Glutamatergic neuron (in vitro differentiated cells): ENCODE measurements around the gene CENATAC. TPM values are rescaled to one million over a fixed set of nuclear protein-coding genes. Genes with fewer than 3 reads are reported as not detected.
"Not testable (repeated sequence)": the region's sequence is repeated elsewhere in the genome, so short reads cannot be mapped to it uniquely, and the experiment has no call there.

Source experiments
- DNase-seq: peaks from one replicate; pipeline ENCODE4 v3.0.0; 2022
- H3K27ac Mint-ChIP-seq: one replicate; pipeline ENCODE4 v1.8.0; 2020; ENCODE audit warnings: mild to moderate bottlenecking, mixed read lengths, inconsistent platforms; ENCODE audit not compliant: unreplicated experiment
- H3K27me3 Mint-ChIP-seq: one replicate; pipeline ENCODE4 v1.8.0; 2020; ENCODE audit warnings: mild to moderate bottlenecking, moderate library complexity, mixed read lengths, inconsistent platforms; ENCODE audit not compliant: unreplicated experiment
- H3K36me3 Mint-ChIP-seq: one replicate; pipeline ENCODE4 v1.8.0; 2020; ENCODE audit warnings: mild to moderate bottlenecking, mixed read lengths, inconsistent platforms; ENCODE audit not compliant: unreplicated experiment
- H3K4me1 Mint-ChIP-seq: one replicate; pipeline ENCODE4 v1.8.0; 2020; ENCODE audit warnings: mild to moderate bottlenecking, low read depth, mixed read lengths, inconsistent platforms; ENCODE audit not compliant: unreplicated experiment
- H3K4me3 Mint-ChIP-seq: one replicate; pipeline ENCODE4 v1.8.0; 2020; ENCODE audit warnings: mild to moderate bottlenecking, mixed read lengths, inconsistent platforms; ENCODE audit not compliant: unreplicated experiment
- H3K9me3 Mint-ChIP-seq: one replicate; pipeline ENCODE4 v1.8.0; 2020; ENCODE audit warnings: mild to moderate bottlenecking, moderate library complexity, mixed read lengths, inconsistent platforms; ENCODE audit not compliant: unreplicated experiment
- total RNA-seq: library from RNA; stranded (reverse); fragmentation: NEBNext Ultra II Directional; extraction: Animal tissue kit (Norgen Biotek cat#: 25700); gene quantifications from one replicate; pipeline ENCODE4 v1.2.1, GENCODE V29; 2021; ENCODE audit not compliant: unreplicated experiment
- TF ChIP-seq, protein P1 (sequence below): fragments of 200-600 bp; sonication (generic); IDR thresholded peaks from one replicate; pipeline ENCODE4 v1.5.0; 2021; ENCODE audit not compliant: partially characterized antibody, unreplicated experiment

CENATAC gene
- total RNA-seq, 1 donor from 2014 or later: 72.3 TPM

DNA sequence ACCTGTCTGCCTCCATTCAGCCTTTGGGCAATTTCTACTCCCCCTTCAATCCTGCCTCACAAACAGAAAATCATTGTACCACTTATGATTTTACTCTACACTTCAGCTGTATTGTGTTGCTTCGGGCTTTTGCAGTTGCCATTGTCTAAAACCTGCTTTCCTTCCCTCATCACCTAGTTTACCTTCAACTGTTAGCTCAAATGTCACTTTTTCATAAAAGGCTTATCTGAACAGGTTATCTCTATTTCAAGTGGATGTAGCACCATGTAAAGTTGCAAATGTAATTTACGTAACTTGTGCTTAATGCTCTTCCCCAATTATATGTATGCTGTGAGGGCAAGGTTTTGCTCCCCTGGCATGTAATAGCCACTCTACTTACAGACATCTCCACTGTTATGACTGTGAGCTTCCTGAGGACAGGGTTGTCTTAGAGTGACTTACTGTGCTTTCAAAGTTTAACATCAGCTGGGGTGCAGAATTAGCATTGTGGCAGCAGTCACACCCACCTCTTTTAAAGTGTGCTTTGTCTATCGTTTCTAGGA is 14.8 kb downstream of the CENATAC start:
- peaks cover 4% of the 10 kb centered on the region for H3K27me3 Mint-ChIP-seq
- no peak overlapping the region for H3K27ac Mint-ChIP-seq
- no peak for DNase-seq
- peaks cover 4% of the 10 kb centered on the region for H3K4me1 Mint-ChIP-seq
- peaks cover 4% of the 10 kb centered on the region for H3K36me3 Mint-ChIP-seq
- H3K4me3 Mint-ChIP-seq: no peak overlapping the region
- TF ChIP-seq, protein P1, sequence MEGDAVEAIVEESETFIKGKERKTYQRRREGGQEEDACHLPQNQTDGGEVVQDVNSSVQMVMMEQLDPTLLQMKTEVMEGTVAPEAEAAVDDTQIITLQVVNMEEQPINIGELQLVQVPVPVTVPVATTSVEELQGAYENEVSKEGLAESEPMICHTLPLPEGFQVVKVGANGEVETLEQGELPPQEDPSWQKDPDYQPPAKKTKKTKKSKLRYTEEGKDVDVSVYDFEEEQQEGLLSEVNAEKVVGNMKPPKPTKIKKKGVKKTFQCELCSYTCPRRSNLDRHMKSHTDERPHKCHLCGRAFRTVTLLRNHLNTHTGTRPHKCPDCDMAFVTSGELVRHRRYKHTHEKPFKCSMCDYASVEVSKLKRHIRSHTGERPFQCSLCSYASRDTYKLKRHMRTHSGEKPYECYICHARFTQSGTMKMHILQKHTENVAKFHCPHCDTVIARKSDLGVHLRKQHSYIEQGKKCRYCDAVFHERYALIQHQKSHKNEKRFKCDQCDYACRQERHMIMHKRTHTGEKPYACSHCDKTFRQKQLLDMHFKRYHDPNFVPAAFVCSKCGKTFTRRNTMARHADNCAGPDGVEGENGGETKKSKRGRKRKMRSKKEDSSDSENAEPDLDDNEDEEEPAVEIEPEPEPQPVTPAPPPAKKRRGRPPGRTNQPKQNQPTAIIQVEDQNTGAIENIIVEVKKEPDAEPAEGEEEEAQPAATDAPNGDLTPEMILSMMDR: no peak
- peaks cover 4% of the 10 kb centered on the region for H3K9me3 Mint-ChIP-seq

GRCh38 chr11:119014209-119014924 is 16.4 kb downstream of the CENATAC start:
- Mint-ChIP-seq H3K27me3 (peaks cover 6% of the 10 kb centered on the region), H3K36me3 (peaks cover 4% of the 10 kb centered on the region), H3K9me3 (peaks cover 10% of the 10 kb centered on the region), H3K4me1 (peaks cover 4% of the 10 kb centered on the region), H3K27ac (no peak overlapping the region), H3K4me3 (no peak overlapping the region)
- TF ChIP-seq, protein P1: no peak
- no peak for DNase-seq

DNA sequence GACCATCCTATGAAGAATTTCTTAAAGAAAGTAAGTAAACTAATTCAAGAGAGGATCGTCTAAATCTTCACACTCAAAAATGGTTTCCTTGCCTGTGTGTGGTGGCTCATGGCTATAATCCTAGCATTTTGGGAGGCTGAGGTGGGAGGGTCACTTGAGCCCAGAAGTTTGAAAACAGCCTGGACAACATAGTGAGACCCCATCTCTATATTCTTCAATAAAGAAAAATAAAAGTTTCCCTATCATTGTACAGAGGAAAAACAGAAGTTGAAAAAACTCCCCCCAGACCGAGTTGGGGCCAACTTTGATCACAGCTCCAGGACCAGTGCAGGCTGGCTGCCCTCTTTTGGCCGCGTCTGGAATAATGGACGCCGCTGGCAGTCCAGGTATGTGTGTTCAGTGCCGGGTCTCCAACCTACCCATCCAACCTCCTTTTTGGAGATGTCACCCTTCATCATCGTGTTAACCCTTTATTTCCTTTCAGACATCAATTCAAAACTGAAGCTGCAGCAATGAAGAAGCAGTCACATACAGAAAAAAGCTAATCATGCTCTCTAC is 17.2 kb downstream of the CENATAC start:
- TF ChIP-seq, protein P1: no peak
- Mint-ChIP-seq H3K27me3 (peaks cover 6% of the 10 kb centered on the region), H3K9me3 (peaks cover 10% of the 10 kb centered on the region), H3K4me1 (peaks cover 9% of the 10 kb centered on the region), H3K4me3 (peak overlapping the region; percentile 18), H3K36me3 (peaks cover 4% of the 10 kb centered on the region), H3K27ac (no peak overlapping the region)
- no peak for DNase-seq

GRCh38 chr11:119016216-119017009 is 18.5 kb downstream of the CENATAC start:
- Mint-ChIP-seq H3K27me3 (peaks cover 6% of the 10 kb centered on the region), H3K4me3 (no peak overlapping the region), H3K36me3 (peaks cover 4% of the 10 kb centered on the region), H3K9me3 (peaks cover 10% of the 10 kb centered on the region), H3K4me1 (peaks cover 9% of the 10 kb centered on the region), H3K27ac (no peak overlapping the region)
- TF ChIP-seq, protein P1: no peak
- DNase-seq: no peak

GRCh38 chr11:119017377-119017776 is 19.4 kb downstream of the CENATAC start:
- H3K4me3 Mint-ChIP-seq: peak overlapping the region; percentile 99
- not testable (repeated sequence) for H3K9me3 Mint-ChIP-seq, H3K27me3 Mint-ChIP-seq, H3K4me1 Mint-ChIP-seq, H3K36me3 Mint-ChIP-seq, DNase-seq
- peak overlapping the region; percentile 91 for H3K27ac Mint-ChIP-seq
